CD4-positive, alpha-beta T cell treated with Interleukin-4 for 1 hour (primary cell): Measurements from ENCODE around the gene SRD5A1.

ENCODE experiments used
- DNase-seq, 2 donors: peaks; one replicate each; pipeline ENCODE4 v3.0.0-alpha.2; 2020 to 2022

Gene SRD5A1

GRCh38 chr5:6604946-6605345 lies 28.3 kb upstream of the SRD5A1 start:
- no peak for DNase-seq

- DNase-seq: no peak
Measured at GRCh38 chr5:6606884-6607558, 26.2 kb upstream of the SRD5A1 start.

GRCh38 chr5:6607559-6607936 lies 25.7 kb upstream of the SRD5A1 start:
- no peak for DNase-seq

GRCh38 chr5:6608016-6608415 lies 25.2 kb upstream of the SRD5A1 start:
- DNase-seq: no peak

DNA sequence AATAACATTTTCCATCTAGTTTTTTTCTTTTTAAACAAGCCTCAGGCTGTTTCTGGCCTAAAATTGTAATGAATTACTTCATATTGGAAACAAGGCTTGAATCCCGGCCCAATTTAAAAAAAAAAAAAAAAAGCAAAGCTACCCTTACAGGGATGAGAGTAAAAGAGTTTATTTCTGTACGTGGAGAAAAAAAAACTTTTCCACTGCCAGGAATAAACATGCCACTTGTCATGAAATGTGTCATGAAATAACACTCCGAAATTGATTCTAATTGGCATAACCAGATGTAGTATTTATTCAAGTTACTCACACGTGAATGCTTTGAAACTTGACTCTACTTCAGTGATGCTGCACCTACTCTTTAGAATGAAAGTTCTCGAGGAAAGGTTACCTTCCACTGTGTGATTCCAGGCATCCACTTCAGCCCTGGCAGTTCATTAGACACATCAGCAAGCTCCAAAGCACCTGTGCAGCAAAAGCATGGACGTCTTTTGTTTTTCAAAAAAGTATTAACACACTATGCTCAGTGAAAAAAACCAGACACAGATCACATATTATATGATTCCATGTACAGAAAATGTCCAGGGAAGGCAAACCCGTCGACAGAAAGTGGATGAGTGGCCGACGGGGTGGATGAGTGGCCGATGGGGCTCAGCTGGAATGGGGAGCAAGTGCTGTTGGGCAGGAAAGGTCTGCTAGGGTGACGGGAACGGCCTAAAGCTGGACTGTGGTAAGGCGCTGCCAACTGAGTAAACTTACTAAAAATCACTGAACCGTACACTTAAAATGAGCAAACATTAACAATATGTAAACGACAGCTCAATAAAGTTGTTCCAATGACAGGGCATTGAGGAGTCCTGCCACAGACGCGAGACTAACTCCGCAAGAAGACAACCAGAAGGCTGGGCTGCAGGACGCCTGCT lies 21.6 kb upstream of the SRD5A1 start:
- DNase-seq: no peak

DNA sequence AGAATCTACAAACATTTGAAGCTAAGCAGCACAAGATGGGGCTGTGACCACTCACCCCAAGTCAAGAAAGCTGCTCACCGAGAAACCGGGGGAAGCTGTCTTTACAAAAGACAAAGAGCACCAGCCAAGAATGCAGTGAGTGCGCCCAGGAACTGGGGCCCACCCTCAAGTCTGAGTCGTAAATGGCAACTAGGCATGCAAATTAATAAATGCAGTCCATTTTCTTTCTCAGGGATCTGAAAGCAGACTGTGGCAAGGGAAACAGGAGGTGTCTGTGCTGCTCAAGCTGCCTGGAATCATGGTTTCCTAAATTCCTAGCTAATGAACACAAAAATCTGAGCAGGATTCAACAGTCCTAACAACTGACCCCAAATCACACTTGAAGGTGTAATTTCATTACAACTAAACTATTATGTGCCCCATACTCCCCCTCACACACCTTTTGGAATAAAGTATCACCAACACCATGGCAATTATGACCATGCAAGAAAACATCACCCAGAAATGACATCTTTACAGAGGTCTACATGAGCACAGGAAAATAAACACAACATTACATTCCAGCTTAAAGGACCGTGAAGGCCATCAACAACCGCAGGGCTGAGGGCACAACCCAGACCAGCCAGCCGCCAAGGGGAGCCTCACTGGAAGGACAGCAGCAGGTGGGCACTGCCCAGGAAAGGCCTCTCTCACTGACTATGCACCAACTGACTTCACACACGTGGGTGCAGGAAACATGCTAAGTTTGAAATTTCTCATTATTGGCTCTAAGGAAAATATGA lies 18.0 kb upstream of the SRD5A1 start:
- no peak for DNase-seq

- DNase-seq: no peak
Measured at GRCh38 chr5:6616632-6617031, 16.6 kb upstream of the SRD5A1 start.

GRCh38 chr5:6623228-6623627 lies 10.0 kb upstream of the SRD5A1 start:
- DNase-seq: no peak

DNA sequence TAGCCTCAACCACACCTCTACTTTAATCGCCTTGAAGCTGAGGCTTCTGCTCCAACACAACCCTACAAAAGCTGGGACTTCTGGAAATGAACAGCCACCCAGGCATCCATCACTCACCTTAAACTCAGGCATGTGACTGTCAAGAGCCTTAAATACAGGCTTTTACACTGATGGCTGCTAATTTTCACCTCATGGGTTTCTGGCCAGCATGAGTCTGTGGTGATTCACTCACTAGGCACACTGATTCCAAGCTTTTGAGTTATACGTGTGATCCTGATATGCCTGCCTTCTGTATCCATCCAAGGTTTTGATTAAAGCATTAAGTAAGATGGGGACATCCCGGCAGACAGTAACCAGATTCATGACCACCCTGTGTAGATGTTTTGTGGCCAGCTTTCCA lies 9.3 kb upstream of the SRD5A1 start:
- no peak for DNase-seq

- no peak for DNase-seq
Measured at GRCh38 chr5:6626508-6626907, 6.7 kb upstream of the SRD5A1 start.

DNA sequence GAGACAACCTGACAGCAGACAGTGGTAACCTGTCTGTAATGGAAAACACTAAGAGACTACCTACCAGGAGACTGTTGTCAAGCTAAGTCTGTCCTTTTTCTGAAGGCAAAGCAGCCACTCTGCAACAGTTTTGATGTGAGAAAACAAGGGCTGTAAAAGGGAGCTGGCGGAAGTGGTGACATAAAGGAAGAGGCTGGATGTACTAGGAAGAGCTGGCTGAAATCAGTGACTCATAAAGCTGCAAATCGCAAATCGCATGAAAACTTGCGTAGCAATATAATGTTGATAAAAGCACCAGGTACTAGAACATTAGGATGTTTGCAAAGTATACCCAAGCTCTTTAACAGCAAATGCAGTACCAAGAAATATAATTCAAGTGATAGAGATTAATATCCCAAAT lies 1.8 kb upstream of the SRD5A1 start:
- DNase-seq: peak in 1 of 2 donors; percentile 8

DNA sequence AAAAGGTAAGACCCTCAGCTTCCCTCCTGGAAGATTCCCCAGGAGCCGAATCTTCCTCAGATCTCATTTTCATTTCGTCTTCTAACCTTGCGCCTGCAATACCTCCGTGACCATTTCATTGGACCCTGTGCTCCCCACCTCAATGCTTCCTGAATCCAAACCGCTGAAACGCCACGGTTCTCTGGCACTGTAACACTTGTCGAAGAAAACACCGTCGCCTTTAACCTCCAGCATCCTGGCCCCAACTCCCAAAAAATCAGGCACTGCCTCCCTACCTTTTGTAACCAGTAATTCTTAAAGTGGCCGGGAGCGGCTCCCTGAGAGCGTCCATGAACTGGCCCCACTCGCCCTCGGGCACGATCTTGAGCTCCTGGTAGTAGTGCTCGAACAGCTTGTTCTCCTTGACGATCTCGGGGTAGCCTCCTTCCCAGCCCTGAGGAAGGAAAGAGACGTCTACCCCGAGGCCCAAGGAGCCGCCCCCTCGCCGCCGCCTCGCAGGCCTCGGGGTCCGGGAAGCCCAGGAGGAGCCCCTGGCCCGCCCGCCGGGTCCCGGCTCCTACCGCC lies 834 bp upstream of the SRD5A1 start:
- DNase-seq: peak in 1 of 2 donors; percentile 16

DNA sequence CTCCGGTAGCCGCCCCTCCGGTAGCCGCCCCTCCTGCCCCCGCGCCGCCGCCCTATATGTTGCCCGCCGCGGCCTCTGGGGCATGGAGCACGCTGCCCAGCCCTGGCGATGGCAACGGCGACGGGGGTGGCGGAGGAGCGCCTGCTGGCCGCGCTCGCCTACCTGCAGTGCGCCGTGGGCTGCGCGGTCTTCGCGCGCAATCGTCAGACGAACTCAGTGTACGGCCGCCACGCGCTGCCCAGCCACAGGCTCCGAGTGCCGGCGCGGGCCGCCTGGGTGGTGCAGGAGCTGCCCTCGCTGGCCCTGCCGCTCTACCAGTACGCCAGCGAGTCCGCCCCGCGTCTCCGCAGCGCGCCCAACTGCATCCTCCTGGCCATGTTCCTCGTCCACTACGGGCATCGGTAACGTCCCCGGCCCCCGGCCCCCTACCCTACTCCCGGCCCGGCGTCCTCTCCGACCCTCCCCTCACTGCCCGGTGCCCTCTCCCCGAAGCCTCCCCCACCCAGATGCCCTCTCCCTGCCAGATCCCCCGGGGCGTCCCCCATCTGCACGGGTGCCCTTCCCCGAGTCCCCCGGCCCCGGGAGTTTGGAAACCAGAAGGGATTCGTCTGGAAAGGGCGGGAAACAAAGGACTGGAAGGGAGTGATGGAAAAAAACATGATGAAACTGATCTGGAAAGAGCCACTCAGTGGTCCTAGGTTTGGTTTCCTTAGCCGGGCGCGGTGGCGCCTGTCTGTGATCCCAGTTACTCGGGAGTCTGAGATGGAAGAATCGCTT lies 417 bp downstream of the SRD5A1 start:
- DNase-seq: no peak

DNA sequence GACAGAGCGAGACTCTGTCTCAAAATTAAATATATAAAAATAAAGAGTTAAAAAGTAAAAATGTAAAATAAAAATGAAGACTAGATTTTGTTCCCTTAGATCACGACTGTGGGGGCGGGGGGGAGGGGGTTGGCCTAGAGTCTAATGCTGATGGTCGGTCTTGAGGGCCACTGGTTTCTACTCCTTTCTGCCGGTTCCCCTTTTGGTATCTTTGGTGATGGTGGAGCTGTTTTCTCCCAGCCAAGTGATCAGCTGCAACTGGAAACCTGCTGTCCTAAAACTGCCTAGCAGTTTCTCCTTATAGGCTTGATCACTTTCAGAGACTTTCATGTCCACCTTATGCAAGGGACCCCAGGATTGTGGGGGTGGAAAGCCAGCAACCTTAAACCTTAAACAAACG lies 1.1 kb downstream of the SRD5A1 start:
- no peak for DNase-seq

DNA sequence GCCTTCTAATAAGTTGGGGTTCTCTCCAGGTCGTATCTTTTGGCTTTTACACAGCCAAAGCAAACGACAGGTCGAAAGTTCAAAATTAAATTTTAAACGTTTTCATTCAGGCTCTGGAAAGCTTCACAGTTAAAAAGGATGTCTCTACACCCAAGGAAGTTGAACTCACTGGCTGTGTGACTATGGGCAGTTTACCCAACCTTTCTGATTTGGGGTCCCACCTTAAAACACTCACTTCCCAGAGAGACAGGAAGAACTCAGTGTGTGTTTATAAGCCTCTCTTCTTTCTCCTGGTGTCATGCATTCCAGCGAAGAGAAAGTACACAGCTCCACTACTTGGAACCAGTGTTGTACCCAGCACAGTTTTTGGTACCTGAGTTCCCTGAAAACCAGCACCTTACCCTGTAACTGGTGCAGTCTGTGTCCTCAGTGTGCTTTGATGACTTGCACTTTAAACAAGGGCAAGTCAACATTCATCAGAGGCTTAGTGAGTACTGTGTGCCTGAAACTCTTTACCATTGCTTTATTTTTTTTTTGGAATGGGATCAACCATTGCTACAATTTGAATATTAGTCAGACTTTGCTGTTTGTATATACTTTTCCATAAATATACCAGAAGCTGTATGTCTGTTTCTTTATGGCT lies 1.7 kb downstream of the SRD5A1 start:
- no peak for DNase-seq

DNA sequence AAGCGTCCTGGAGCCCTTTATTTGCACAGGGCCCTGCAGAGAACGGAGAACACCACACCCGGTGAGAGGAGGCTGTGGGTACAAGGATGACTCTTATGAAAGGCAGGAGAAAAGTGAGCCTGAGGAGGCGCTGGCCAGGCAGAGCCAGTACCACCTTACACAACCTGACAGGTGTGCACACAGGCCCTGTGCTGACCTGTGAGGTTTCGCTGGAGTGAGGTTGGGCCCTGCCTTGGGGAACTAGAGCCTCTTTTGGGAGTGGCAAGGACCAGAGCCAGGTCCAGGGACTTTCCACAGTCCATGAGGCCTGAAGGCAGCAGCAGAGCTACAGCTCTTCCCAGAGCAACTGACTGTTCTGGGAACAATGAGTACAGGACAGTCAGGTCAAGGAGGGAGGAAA lies 3.1 kb downstream of the SRD5A1 start:
- DNase-seq: no peak

- DNase-seq: no peak
Measured at GRCh38 chr5:6637022-6637421, 3.8 kb downstream of the SRD5A1 start.

DNA sequence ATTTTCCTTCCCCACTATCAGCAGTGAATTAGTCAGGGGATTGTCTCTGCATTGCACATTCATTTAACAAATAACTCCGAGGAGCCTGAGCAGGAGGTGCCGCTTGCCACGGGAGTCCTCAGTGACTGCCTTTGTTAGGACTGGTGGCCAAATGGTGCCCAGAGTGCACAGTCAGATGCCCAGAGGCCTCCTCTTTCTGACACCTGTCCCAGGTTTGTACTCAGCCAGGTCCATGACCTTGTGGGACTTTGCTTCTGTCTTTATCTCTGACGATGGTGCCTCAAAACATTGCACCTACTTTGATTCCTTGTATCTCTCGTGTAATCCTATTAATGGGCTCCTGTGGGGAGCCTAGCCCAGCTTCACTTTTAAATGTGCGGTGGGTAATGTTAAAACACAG lies 4.3 kb downstream of the SRD5A1 start:
- no peak for DNase-seq

- DNase-seq: no peak
Measured at GRCh38 chr5:6638236-6638635, 5.0 kb downstream of the SRD5A1 start.

DNA sequence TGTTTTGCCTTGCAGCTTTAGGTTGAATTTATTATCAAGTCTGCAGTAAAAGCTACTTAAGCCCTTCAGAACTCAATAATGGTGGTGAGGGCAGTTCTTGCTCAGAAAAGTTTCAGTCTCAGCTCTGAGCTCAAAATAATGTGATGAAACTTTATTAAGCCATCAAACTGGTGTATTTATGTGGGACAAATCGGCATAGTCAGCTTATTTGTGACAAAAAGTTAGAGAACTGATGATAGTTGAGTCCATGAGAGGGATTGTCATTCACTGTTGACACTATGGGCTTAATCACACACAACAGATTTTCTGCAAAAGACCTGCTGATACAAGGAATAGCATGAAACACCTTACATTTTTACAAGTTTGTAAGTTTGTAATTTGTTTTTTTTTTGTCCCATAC lies 9.4 kb downstream of the SRD5A1 start:
- DNase-seq: no peak

- no peak for DNase-seq
Measured at GRCh38 chr5:6644794-6645241, 11.6 kb downstream of the SRD5A1 start.
